HepG2 (cell line): ENCODE results near the gene MCC. TPM values are rescaled to one million over a fixed set of nuclear protein-coding genes. Genes with fewer than 3 reads are reported as not detected.

Experiments used
- ATAC-seq: fragments of 200-7000 bp; cut with Tn5 transposase; 3 replicates; pipeline ENCODE4 v1.9.1; 2020; ENCODE audit warnings: mild to moderate bottlenecking, moderate library complexity
- BruUV-seq: library from RNA; stranded (reverse); fragments of 400-500 nt; replicated peaks from 2 replicates; lab custom pipeline; 2021; lab: Mats Ljungman, UMichigan
- CTCF ChIA-PET: fragments of 300-600 bp; formaldehyde crosslinking; extraction: SDS; loops from one replicate; lab custom pipeline; 2021; ENCODE audit warnings: low total read pairs, inconsistent platforms, low intra/inter-chr PET ratio; lab: Yijun Ruan, JAX
- POLR2A ChIA-PET: fragments of 350-600 bp; sonication (Branson Sonifier 250); formaldehyde crosslinking; loops from one replicate; lab custom pipeline; 2020; ENCODE audit warnings: antibody characterized with exemption, inconsistent platforms; lab: Yijun Ruan, JAX
- DNase-seq: peaks from one replicate; pipeline ENCODE4 v3.0.0-alpha.2; 2015; ENCODE audit warnings: low spot score
- FAIRE-seq: peaks from 3 replicates; lab custom pipeline; 2011; peaks lifted over from hg19 to GRCh38; lab: Jason Lieb, UNC
- H2AFZ ChIP-seq: one replicate; pipeline ENCODE4 v1.6.1; 2011; ENCODE audit warnings: low read length, inconsistent platforms
- H3K27ac ChIP-seq: fragments of 300-600 bp; 3 replicates; pipeline ENCODE4 v1.8.0; 2011; ENCODE audit warnings: mixed run types, mild to moderate bottlenecking, mixed read lengths, low read length, inconsistent platforms; ENCODE audit not compliant: insufficient read depth; ENCODE audit errors: extremely low read length
- H3K27me3 ChIP-seq, 2 experiments: fragments of 200-600 bp in 1 of 2; 2 replicates in 1 of 2; 3 replicates in 1 of 2; pipeline versions ENCODE4 v1.6.0 to v1.8.0; 2011; ENCODE audit warnings: low read length in 2 of 2, mild to moderate bottlenecking in 2 of 2, moderate library complexity in 2 of 2, inconsistent platforms in 1 of 2; ENCODE audit not compliant: insufficient read depth in 2 of 2, control insufficient read depth in 1 of 2
- H3K36me3 ChIP-seq, 2 experiments: fragments of 200-600 bp in 1 of 2; replicated peaks in 1 of 2; 2 replicates in 1 of 2; 3 replicates in 1 of 2; pipeline versions ENCODE4 v1.5.1 to v1.8.0; 2011; ENCODE audit warnings: low read length in 2 of 2, inconsistent platforms in 1 of 2; ENCODE audit not compliant: insufficient read depth in 2 of 2, control insufficient read depth in 1 of 2
- H3K4me1 ChIP-seq: 2 replicates; pipeline ENCODE4 v1.5.1; 2012; ENCODE audit warnings: low read length, inconsistent platforms; ENCODE audit not compliant: insufficient read depth
- H3K4me2 ChIP-seq: 2 replicates; pipeline ENCODE4 v1.6.0; 2011; ENCODE audit warnings: low read depth, low read length, inconsistent platforms
- H3K4me3 ChIP-seq, 3 experiments: fragments of 200-600 bp in 1 of 3; sonication (generic), shearing (Covaris generic) in 1 of 3; replicated peaks in 1 of 3; 2 replicates each; pipeline ENCODE4 v1.5.1; 2011 to 2016; ENCODE audit warnings: low read length in 3 of 3, inconsistent platforms in 2 of 3, low read depth in 2 of 3, mild to moderate bottlenecking in 2 of 3, control low read depth in 1 of 3, mixed read lengths in 1 of 3; ENCODE audit not compliant: insufficient read depth in 1 of 3
- H3K79me2 ChIP-seq: one replicate; pipeline ENCODE4 v1.6.1; 2011; ENCODE audit warnings: low read length, inconsistent platforms; ENCODE audit not compliant: insufficient read depth
- H3K9ac ChIP-seq: 2 replicates; pipeline ENCODE4 v1.6.0; 2011; ENCODE audit warnings: mild to moderate bottlenecking, low read depth, low read length, inconsistent platforms; ENCODE audit not compliant: insufficient read depth
- H3K9me3 ChIP-seq: 2 replicates; pipeline ENCODE4 v1.5.1; 2012; ENCODE audit warnings: mild to moderate bottlenecking, low read length
- H4K20me1 ChIP-seq: 2 replicates; pipeline ENCODE4 v1.6.0; 2011; ENCODE audit warnings: inconsistent platforms, mild to moderate bottlenecking, low read length, moderate library complexity; ENCODE audit not compliant: insufficient read depth
- AHDC1 ChIP-seq: sonication (generic); formaldehyde crosslinking; IDR thresholded peaks from 2 replicates; pipeline ENCODE4 v1.5.1; 2020; ENCODE audit warnings: mild to moderate bottlenecking, missing genetic modification reagents, borderline replicate concordance
- FOSL2 ChIP-seq: sonication (generic); formaldehyde crosslinking; IDR thresholded peaks from 2 replicates; pipeline ENCODE4 v1.4.0; 2020; ENCODE audit warnings: missing genetic modification reagents
- WGBS: methylation state at CpG from one replicate; pipeline ENCODE4 v1.1.6; 2017; ENCODE audit warnings: low lambda C conversion rate; 5-methylcytosine and 5-hydroxymethylcytosine counted together
- in situ Hi-C: cut with HindIII; loops from 2 replicates; pipeline ENCODE4 v1.10.0; 2017; ENCODE audit warnings: low pct_unique_long_range_greater_than_20kb; ENCODE audit not compliant: extremely low pct_ligation_motif_present
- intact Hi-C: fragments of 100-400 bp; cut with micrococcal nuclease; formaldehyde crosslinking; loops from one replicate; pipeline ENCODE4 v1.10.0; 2022; ENCODE audit not compliant: unreplicated experiment
- polyA plus RNA-seq, 8 experiments: library from polyadenylated mRNA; depleted of rRNA in 3 of 8; stranded (reverse) in 7 of 8; unstranded in 1 of 8; fragments of >200 nt; fragmentation: Illumina TruSeq in 4 of 8; extraction: Trizol in 4 of 8; gene quantifications; 2 replicates each; pipeline versions ENCODE4 v1.2.1 to v1.2.3, GENCODE V29; 2011 to 2016; ENCODE audit warnings: low read depth in 4 of 8, missing spikeins in 1 of 8, mixed read lengths in 1 of 8; ENCODE audit not compliant: insufficient read depth in 1 of 8
- total RNA-seq, 5 experiments: library from RNA; depleted of rRNA; stranded (reverse); fragments of >200 nt; fragmentation: Illumina TruSeq; extraction: Trizol; gene quantifications; 2 replicates each; pipeline ENCODE4 v1.2.3, GENCODE V29; 2016; ENCODE audit warnings: low read depth in 1 of 5

Gene MCC
- total and polyA plus RNA-seq, 2 of the 13 experiments (the other 11 are each of a cell fraction or from before 2014, with no cell fraction given), result 0.55 to 2.4 TPM

- in situ Hi-C loops (loop anchor here (5.0 to 25.0 kb wide), 2 partner anchors 135 to 475 kb away; no protein-coding TSS in a partner anchor), intact Hi-C loops (no loop called here)
- H3K27me3 ChIP-seq, result no peaks in the 10 kb centered on the region; a peak in 1 of 5 replicates
- no peaks in the 10 kb centered on the region for H3K9me3 ChIP-seq
- DNase-seq (no peak), ATAC-seq (no peak), FAIRE-seq (no peak)
- H3K27ac ChIP-seq, result no peak overlapping the region
- H4K20me1 ChIP-seq, result no peaks in the 10 kb centered on the region
- BruUV-seq, result no TSS peak
- peaks cover 38% of the 10 kb centered on the region for H3K4me1 ChIP-seq
- no peaks in the 10 kb centered on the region; a peak in 1 of 5 replicates for H3K36me3 ChIP-seq
- H3K4me2 ChIP-seq, result peak overlapping the region; percentile 95; the same call in 1 of the 2 replicates
- peaks cover 14% of the 10 kb centered on the region for H3K79me2 ChIP-seq
- H3K4me3 ChIP-seq, result no peak overlapping the region
- no peak overlapping the region for H3K9ac ChIP-seq
- ChIA-PET POLR2A (no interaction called here), CTCF (no interaction called here)
- H2AFZ ChIP-seq, result no peak overlapping the region
- WGBS, result 34% methylated on average over 3 of the region's 3 CpGs
- TF ChIP-seq AHDC1 (CRISPR knock-in tag), result no peak
- TF ChIP-seq FOSL2 (CRISPR knock-in tag), result 0 out of 2 replicates have a peak, but pooled peaks have one; percentile 6
- TF ChIP-seq, all 625 proteins: peak for 1
These were observed 24.1 kb upstream of the MCC start for GRCh38 chr5:113512341-113512740.
